Endodermal cell (in vitro differentiated cells): ENCODE results near the gene MPPED2. TPM values are rescaled to one million over a fixed set of nuclear protein-coding genes. Genes with fewer than 3 reads are reported as not detected.

Experiments
- DNase-seq: peaks from one replicate; pipeline ENCODE4 v3.0.0-alpha.2; 2017
- H3K27ac ChIP-seq: 2 replicates; pipeline ENCODE4 v1.5.1; 2013; ENCODE audit warnings: mild to moderate bottlenecking, low read depth, low read length, moderate library complexity
- H3K27me3 ChIP-seq: 2 replicates; pipeline ENCODE4 v1.6.1; 2013; ENCODE audit warnings: mild to moderate bottlenecking, low read length, moderate library complexity; ENCODE audit not compliant: insufficient read depth, control insufficient read depth, poor library complexity, severe bottlenecking
- H3K36me3 ChIP-seq: 2 replicates; pipeline ENCODE4 v1.7.0; 2013; ENCODE audit warnings: mild to moderate bottlenecking, low read length, moderate library complexity; ENCODE audit not compliant: control insufficient read depth, insufficient read depth
- H3K4me1 ChIP-seq: one replicate; pipeline ENCODE4 v1.7.0; 2013; ENCODE audit warnings: low read length; ENCODE audit not compliant: control insufficient read depth, insufficient read depth
- H3K4me3 ChIP-seq: 2 replicates; pipeline ENCODE4 v1.5.1; 2013; ENCODE audit warnings: mild to moderate bottlenecking, low read length, moderate library complexity
- H3K9ac ChIP-seq: 2 replicates; pipeline ENCODE4 v1.6.1; 2013; ENCODE audit warnings: mild to moderate bottlenecking, low read length, moderate library complexity; ENCODE audit not compliant: poor library complexity, severe bottlenecking; ENCODE audit errors: extremely low read depth
- H3K9me3 ChIP-seq: 2 replicates; pipeline ENCODE4 v1.6.1; 2013; ENCODE audit warnings: mild to moderate bottlenecking, low read length, moderate library complexity; ENCODE audit not compliant: control insufficient read depth
- H3K27ac Mint-ChIP-seq: 2 replicates; pipeline ENCODE4 v1.8.0; 2020; ENCODE audit warnings: mixed read lengths
- H3K27me3 Mint-ChIP-seq: 2 replicates; pipeline ENCODE4 v1.8.0; 2021; ENCODE audit warnings: mild to moderate bottlenecking, mixed read lengths; ENCODE audit not compliant: insufficient read depth
- H3K36me3 Mint-ChIP-seq: 2 replicates; pipeline ENCODE4 v1.8.0; 2020; ENCODE audit warnings: low read depth, mixed read lengths
- H3K4me1 Mint-ChIP-seq: 2 replicates; pipeline ENCODE4 v1.8.0; 2020; ENCODE audit warnings: mixed read lengths
- H3K4me3 Mint-ChIP-seq: 2 replicates; pipeline ENCODE4 v1.8.0; 2020; ENCODE audit warnings: mild to moderate bottlenecking, moderate library complexity, mixed read lengths
- H3K9me3 Mint-ChIP-seq: 2 replicates; pipeline ENCODE4 v1.8.0; 2020; ENCODE audit warnings: mild to moderate bottlenecking, mixed read lengths
- WGBS, 2 experiments: methylation state at CpG; one replicate each; pipeline versions ENCODE4 v1.1.5 to v1.1.7; 2013; ENCODE audit warnings: missing lambda C conversion rate in 2 of 2, mixed read lengths in 1 of 2; ENCODE audit not compliant: insufficient coverage in 1 of 2, insufficient read length in 1 of 2; 5-methylcytosine and 5-hydroxymethylcytosine counted together
- total RNA-seq, 2 donors: library from RNA; stranded (reverse); fragmentation: NEBNext Ultra II Directional in 1 of 2; extraction: Animal tissue kit (Norgen Biotek cat#: 25700) in 1 of 2; gene quantifications; 2 replicates in 1 of 2; 3 replicates in 1 of 2; pipeline ENCODE4 v1.2.1, GENCODE V29; 2021
- TF ChIP-seq, protein P1 (sequence below): fragments of 200-600 bp; sonication (generic); conservative IDR thresholded peaks from 2 replicates; pipeline ENCODE4 v1.5.0; 2021; ENCODE audit warnings: antibody characterized with exemption, mild to moderate bottlenecking

Gene MPPED2
- total RNA-seq, 2 donors from 2014 or later, result 1.5 to 16.4 TPM

DNA sequence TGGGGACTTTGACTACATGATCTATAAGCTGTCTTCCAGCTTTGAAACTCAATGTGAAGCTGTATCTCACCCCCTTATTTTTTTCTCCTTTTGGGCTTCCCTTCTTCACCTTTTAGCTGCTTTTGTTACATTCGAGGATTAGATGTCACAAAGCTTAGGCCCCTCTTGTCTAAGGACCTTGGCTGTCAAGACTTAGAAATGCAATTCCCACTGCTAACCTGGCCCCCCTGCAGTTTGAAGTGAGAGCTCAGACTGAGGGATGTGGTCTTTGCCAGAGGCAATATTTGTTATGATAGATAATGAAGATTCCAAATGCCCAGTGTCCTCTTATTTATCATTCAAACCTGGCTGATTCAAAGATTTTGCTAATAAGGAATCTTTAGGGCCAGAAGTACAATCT, 135.0 kb downstream of the MPPED2 start:
- Mint-ChIP-seq H3K4me3 (no peak overlapping the region), H3K36me3 (peaks cover 8% of the 10 kb centered on the region), H3K27ac (no peak overlapping the region), H3K4me1 (peaks cover 49% of the 10 kb centered on the region), H3K27me3 (peaks cover 60% of the 10 kb centered on the region), H3K9me3 (peaks cover 18% of the 10 kb centered on the region)
- Histone ChIP-seq H3K4me1 (peaks cover 12% of the 10 kb centered on the region), H3K27me3 (peaks cover 26% of the 10 kb centered on the region), H3K9me3 (peaks cover 19% of the 10 kb centered on the region), H3K27ac (no peak overlapping the region), H3K9ac (no peak overlapping the region), H3K4me3 (no peak overlapping the region), H3K36me3 (no peaks in the 10 kb centered on the region)
- peak; percentile 70 for DNase-seq
- WGBS, 2 experiments, result 17% methylated on average over 1 of the region's 1 CpG; no CpG with 5 or more reads in 1 of the 2 experiments
- TF ChIP-seq, protein P1, sequence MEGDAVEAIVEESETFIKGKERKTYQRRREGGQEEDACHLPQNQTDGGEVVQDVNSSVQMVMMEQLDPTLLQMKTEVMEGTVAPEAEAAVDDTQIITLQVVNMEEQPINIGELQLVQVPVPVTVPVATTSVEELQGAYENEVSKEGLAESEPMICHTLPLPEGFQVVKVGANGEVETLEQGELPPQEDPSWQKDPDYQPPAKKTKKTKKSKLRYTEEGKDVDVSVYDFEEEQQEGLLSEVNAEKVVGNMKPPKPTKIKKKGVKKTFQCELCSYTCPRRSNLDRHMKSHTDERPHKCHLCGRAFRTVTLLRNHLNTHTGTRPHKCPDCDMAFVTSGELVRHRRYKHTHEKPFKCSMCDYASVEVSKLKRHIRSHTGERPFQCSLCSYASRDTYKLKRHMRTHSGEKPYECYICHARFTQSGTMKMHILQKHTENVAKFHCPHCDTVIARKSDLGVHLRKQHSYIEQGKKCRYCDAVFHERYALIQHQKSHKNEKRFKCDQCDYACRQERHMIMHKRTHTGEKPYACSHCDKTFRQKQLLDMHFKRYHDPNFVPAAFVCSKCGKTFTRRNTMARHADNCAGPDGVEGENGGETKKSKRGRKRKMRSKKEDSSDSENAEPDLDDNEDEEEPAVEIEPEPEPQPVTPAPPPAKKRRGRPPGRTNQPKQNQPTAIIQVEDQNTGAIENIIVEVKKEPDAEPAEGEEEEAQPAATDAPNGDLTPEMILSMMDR, result no peak

DNA sequence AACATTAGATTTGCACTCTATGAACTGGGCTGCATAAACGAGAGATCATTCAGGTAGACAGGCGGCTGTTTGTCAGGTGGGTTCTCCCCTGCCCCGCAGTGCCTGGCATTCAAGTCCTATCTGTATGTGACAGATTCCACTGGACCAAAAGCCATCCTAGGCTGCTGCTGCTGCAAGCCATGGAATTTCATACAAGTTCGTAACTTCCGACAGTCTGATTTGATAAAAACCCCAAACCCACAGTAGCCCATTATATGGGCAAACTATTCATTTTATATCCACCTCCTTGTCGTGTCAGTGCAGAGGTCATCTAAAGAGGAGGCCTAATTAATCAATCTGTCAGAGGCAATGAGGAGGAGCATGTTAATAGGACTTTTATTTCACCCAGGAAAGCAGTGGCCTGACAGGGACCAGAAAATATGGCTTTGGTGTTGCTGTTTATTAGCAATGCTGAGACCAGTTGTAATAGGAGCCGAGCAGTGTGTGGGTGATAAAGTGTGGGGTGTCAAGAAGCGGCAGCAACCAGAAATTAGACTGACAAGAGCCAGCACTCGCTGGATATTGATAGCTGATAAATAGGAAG, 139.0 kb downstream of the MPPED2 start:
- Histone ChIP-seq H3K27ac (no peak overlapping the region), H3K36me3 (no peaks in the 10 kb centered on the region), H3K4me1 (peaks cover 16% of the 10 kb centered on the region), H3K9me3 (no peaks in the 10 kb centered on the region), H3K9ac (no peak overlapping the region), H3K4me3 (no peak overlapping the region), H3K27me3 (peaks cover 11% of the 10 kb centered on the region)
- TF ChIP-seq, protein P1, result no peak
- no peaks in the 10 kb centered on the region for H3K36me3 Mint-ChIP-seq
- peak overlapping the region; percentile 26 for H3K27ac Mint-ChIP-seq
- H3K27me3 Mint-ChIP-seq, result peaks cover 37% of the 10 kb centered on the region
- WGBS, 2 experiments, result 85 to 90% methylated on average over 7 to 9 of the region's 9 CpGs
- DNase-seq, result no peak
- H3K9me3 Mint-ChIP-seq, result no peaks in the 10 kb centered on the region
- H3K4me3 Mint-ChIP-seq, result no peak overlapping the region
- peaks cover 62% of the 10 kb centered on the region for H3K4me1 Mint-ChIP-seq

DNA sequence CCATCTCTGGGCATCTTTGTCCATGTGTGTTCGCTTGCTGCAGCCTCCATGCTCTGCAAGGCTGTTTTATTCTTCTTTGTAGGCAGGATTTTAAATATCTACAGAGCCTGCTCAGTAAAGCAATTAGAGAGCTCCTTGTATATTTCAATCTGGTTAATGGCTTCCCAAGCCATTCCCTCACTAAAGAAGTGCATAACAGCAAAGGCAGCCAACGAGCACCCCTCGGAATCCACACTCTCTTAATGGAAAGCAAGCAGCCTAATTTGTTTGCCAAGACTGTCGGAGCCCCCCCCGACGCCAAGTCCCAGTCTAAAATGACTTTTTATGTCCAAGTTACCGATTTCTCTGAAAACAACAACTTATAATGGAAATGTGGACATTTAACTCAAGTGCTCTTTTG, 139.6 kb downstream of the MPPED2 start:
- Histone ChIP-seq H3K9me3 (no peaks in the 10 kb centered on the region), H3K9ac (no peak overlapping the region), H3K4me1 (peaks cover 9% of the 10 kb centered on the region), H3K36me3 (no peaks in the 10 kb centered on the region), H3K27ac (no peak overlapping the region), H3K27me3 (peaks cover 10% of the 10 kb centered on the region), H3K4me3 (no peak overlapping the region)
- Mint-ChIP-seq H3K27ac (no peak overlapping the region), H3K4me1 (peaks cover 56% of the 10 kb centered on the region), H3K27me3 (peaks cover 31% of the 10 kb centered on the region), H3K4me3 (no peak overlapping the region), H3K36me3 (no peaks in the 10 kb centered on the region), H3K9me3 (no peaks in the 10 kb centered on the region)
- 73 to 83% methylated on average over 5 to 7 of the region's 7 CpGs for WGBS, 2 experiments
- no peak for DNase-seq
- TF ChIP-seq, protein P1, result no peak
